SK-N-MC (cell line): ENCODE data around the gene RABGEF1.

ENCODE experiments used
- EZH2 ChIP-seq: fragments of 200-600 bp; sonication (generic); IDR thresholded peaks from one replicate; pipeline ENCODE4 v1.6.1; 2017; ENCODE audit warnings: antibody characterized with exemption
- FOXP2 ChIP-seq: optimal IDR thresholded peaks from 2 replicates; pipeline ENCODE3; 2011; ENCODE audit warnings: mild to moderate bottlenecking, moderate library complexity; ENCODE audit not compliant: insufficient read depth; ENCODE audit errors: extremely low read length, control extremely low read depth
- POLR2AphosphoS5 ChIP-seq: IDR thresholded peaks from 2 replicates; pipeline ENCODE4 v1.6.1; 2012; ENCODE audit warnings: mild to moderate bottlenecking, low read depth, low read length, borderline replicate concordance

GRCh38 chr7:66694286-66694685, 46.2 kb upstream of the RABGEF1 start:
- no peak for TF ChIP-seq EZH2
- no peak for TF ChIP-seq FOXP2
- TF ChIP-seq POLR2AphosphoS5: no peak
